K562 (cell line): Measurements from ENCODE around the gene EXOC2. TPM values are rescaled to one million over a fixed set of nuclear protein-coding genes. Genes with fewer than 3 reads are reported as not detected.

Experiments
- ATAC-seq: fragments of 200-7000 bp; cut with Tn5 transposase; 3 replicates; pipeline ENCODE4 v1.9.1; 2020; ENCODE audit warnings: moderate library complexity
- BruUV-seq: library from RNA; stranded (reverse); fragments of 400-500 nt; replicated peaks from 2 replicates; lab custom pipeline; 2021; lab: Mats Ljungman, UMichigan
- CTCF ChIA-PET: fragments of 300-600 bp; formaldehyde crosslinking; extraction: SDS; loops from one replicate; lab custom pipeline; 2021; ENCODE audit warnings: low intra/inter-chr PET ratio; lab: Yijun Ruan, JAX
- POLR2A ChIA-PET: fragments of 300-600, 350-650 bp; sonication (Branson Sonifier 250); formaldehyde crosslinking; extraction: SDS; loops from one replicate; lab custom pipeline; 2021; ENCODE audit warnings: antibody characterized with exemption, inconsistent platforms; lab: Yijun Ruan, JAX
- DNase-seq, 4 experiments: peaks; one replicate each; pipeline versions ENCODE4 v3.0.0 to v3.0.0-alpha.2; 2011 to 2018; ENCODE audit warnings: low spot score in 3 of 4, mixed read lengths in 3 of 4; ENCODE audit errors: extremely low read depth in 1 of 4
- FAIRE-seq: peaks from 2 replicates; lab custom pipeline; 2011; peaks lifted over from hg19 to GRCh38; lab: Jason Lieb, UNC
- H2AFZ ChIP-seq: 2 replicates; pipeline ENCODE4 v1.6.0; 2011; ENCODE audit warnings: low read depth, low read length, control low read depth, inconsistent platforms
- H3K27ac ChIP-seq: fragments of 200-600 bp; 3 replicates; pipeline ENCODE4 v1.8.0; 2011; ENCODE audit warnings: low read depth, mild to moderate bottlenecking, control low read depth, inconsistent platforms, low read length, moderate library complexity, mixed read lengths; ENCODE audit errors: extremely low read depth
- H3K27me3 ChIP-seq, 2 experiments: fragments of 300-600 bp in 1 of 2; 2 replicates in 1 of 2; 3 replicates in 1 of 2; pipeline versions ENCODE4 v1.6.0 to v1.8.0; 2011; ENCODE audit warnings: inconsistent platforms in 2 of 2, low read length in 2 of 2, mild to moderate bottlenecking in 1 of 2, mixed read lengths in 1 of 2, moderate library complexity in 1 of 2; ENCODE audit not compliant: control insufficient read depth in 2 of 2, insufficient read depth in 2 of 2
- H3K36me3 ChIP-seq: fragments of 300-600 bp; 3 replicates; pipeline ENCODE4 v1.8.0; 2011; ENCODE audit warnings: mild to moderate bottlenecking, low read length, inconsistent platforms; ENCODE audit not compliant: control insufficient read depth, insufficient read depth
- H3K4me1 ChIP-seq, 2 experiments: fragments of 200-600 bp in 1 of 2; replicated peaks in 1 of 2; 2 replicates in 1 of 2; 3 replicates in 1 of 2; pipeline versions ENCODE4 v1.5.1 to v1.8.0; 2011; ENCODE audit warnings: inconsistent platforms in 2 of 2, low read length in 2 of 2, mild to moderate bottlenecking in 1 of 2, mixed read lengths in 1 of 2, moderate library complexity in 1 of 2; ENCODE audit not compliant: control insufficient read depth in 2 of 2, insufficient read depth in 2 of 2
- H3K4me2 ChIP-seq: 2 replicates; pipeline ENCODE4 v1.6.1; 2011; ENCODE audit warnings: low read length, control low read depth, inconsistent platforms, mixed read lengths; ENCODE audit not compliant: insufficient read depth
- H3K4me3 ChIP-seq: fragments of 200-600 bp; sonication (generic), shearing (Covaris generic); 2 replicates; pipeline ENCODE4 v1.5.1; 2016; ENCODE audit warnings: control low read depth, inconsistent platforms
- H3K79me2 ChIP-seq: fragments of 200-600 bp; 3 replicates; pipeline ENCODE4 v1.8.0; 2011; ENCODE audit warnings: low read length, inconsistent platforms; ENCODE audit not compliant: control insufficient read depth, insufficient read depth
- H3K9ac ChIP-seq, 2 experiments: 2 replicates each; pipeline versions ENCODE4 v1.6.0 to v1.6.1; 2011; ENCODE audit warnings: low read depth in 2 of 2, low read length in 2 of 2, control low read depth in 1 of 2, inconsistent platforms in 1 of 2, mild to moderate bottlenecking in 1 of 2, mixed read lengths in 1 of 2; ENCODE audit not compliant: insufficient read depth in 1 of 2
- H3K9me1 ChIP-seq: one replicate; pipeline ENCODE4 v1.6.0; 2011; ENCODE audit warnings: inconsistent platforms, mild to moderate bottlenecking, low read length, moderate library complexity; ENCODE audit not compliant: control insufficient read depth, insufficient read depth
- H3K9me3 ChIP-seq: replicated peaks from 2 replicates; pipeline ENCODE4 v1.5.1; 2011; ENCODE audit warnings: low read depth, low read length, inconsistent platforms; ENCODE audit not compliant: control insufficient read depth, insufficient read depth
- H4K20me1 ChIP-seq: replicated peaks from 2 replicates; pipeline ENCODE4 v1.6.1; 2011; ENCODE audit warnings: low read length, inconsistent platforms, mixed read lengths; ENCODE audit not compliant: control insufficient read depth, insufficient read depth
- E2F3 ChIP-seq: fragments of 250-450 bp; sonication (Bioruptor Pico); IDR thresholded peaks from 2 replicates; pipeline ENCODE4 v1.4.0; 2020; ENCODE audit warnings: mild to moderate bottlenecking
- HEY1 ChIP-seq: fragments of 250-450 bp; sonication (Bioruptor Pico); IDR thresholded peaks from 2 replicates; pipeline ENCODE4 v1.5.0; 2020; ENCODE audit warnings: mild to moderate bottlenecking, moderate library complexity, borderline replicate concordance
- PURB ChIP-seq: sonication (generic); formaldehyde crosslinking; IDR thresholded peaks from 2 replicates; pipeline ENCODE4 v1.9.0; 2021; ENCODE audit warnings: low read depth, mild to moderate bottlenecking, missing genetic modification reagents
- SIX5 ChIP-seq, 2 experiments: IDR thresholded peaks; 2 replicates each; pipeline ENCODE4 v1.6.1; 2011; ENCODE audit warnings: low read length in 2 of 2, borderline replicate concordance in 1 of 2, low read depth in 1 of 2, mild to moderate bottlenecking in 1 of 2, moderate library complexity in 1 of 2; ENCODE audit not compliant: insufficient read depth in 1 of 2
- SP2 ChIP-seq: IDR thresholded peaks from 2 replicates; pipeline ENCODE4 v1.6.1; 2011; ENCODE audit warnings: mild to moderate bottlenecking, low read depth, low read length, moderate library complexity; ENCODE audit not compliant: poor library complexity, severe bottlenecking; ENCODE audit errors: extremely low read depth
- SPI1 ChIP-seq: IDR thresholded peaks from 2 replicates; pipeline ENCODE4 v1.6.1; 2011; ENCODE audit warnings: low read depth, low read length, control low read depth, borderline replicate concordance
- ZNF316 ChIP-seq: fragments of 450-650 bp; IDR thresholded peaks from 2 replicates; pipeline ENCODE4 v1.6.1; 2016
- WGBS: fragments of 100-300 bp; shearing (Covaris generic); methylation state at CpG from one replicate; pipeline ENCODE4 v1.1.6; 2016; ENCODE audit warnings: low coverage, mixed read lengths; ENCODE audit not compliant: insufficient coverage; ENCODE audit errors: missing lambda C conversion rate; 5-methylcytosine and 5-hydroxymethylcytosine counted together
- in situ Hi-C: fragments of 300-500 bp; cut with MboI; formaldehyde crosslinking; loops from 4 replicates; pipeline ENCODE4 v1.15.0; 2018; ENCODE audit warnings: inconsistent platforms, mixed read lengths
- intact Hi-C: fragments of 100-400 bp; cut with micrococcal nuclease; formaldehyde crosslinking; loops from 2 replicates; pipeline ENCODE4 v1.14.2; 2022
- polyA plus RNA-seq, 8 experiments: library from polyadenylated mRNA; depleted of rRNA in 4 of 8; stranded (reverse) in 5 of 8; unstranded in 3 of 8; fragments of >200 nt; fragmentation: Nextera tagmentation in 2 of 8; fragmentation: Illumina TruSeq in 1 of 8; extraction: Ambion mirVana in 2 of 8; extraction: Trizol in 1 of 8; gene quantifications; 2 replicates each; pipeline versions ENCODE4 v1.2.1 to v1.2.3, GENCODE V29; 2011 to 2014; ENCODE audit warnings: inconsistent platforms in 1 of 8, missing spikeins in 1 of 8
- total RNA-seq, 7 experiments: library from RNA; depleted of rRNA in 6 of 7; stranded (reverse); fragments of >200 nt in 6 of 7; fragmentation: Illumina TruSeq in 2 of 7; extraction: Trizol in 2 of 7; gene quantifications; 2 replicates each; pipeline versions ENCODE4 v1.2.1 to v1.2.3, GENCODE V29; 2011 to 2021; ENCODE audit warnings: low replicate concordance in 1 of 7
- TF ChIP-seq, protein P1 (sequence below): fragments of 450-650 bp; IDR thresholded peaks from 2 replicates; pipeline ENCODE4 v1.6.1; 2018; ENCODE audit warnings: mild to moderate bottlenecking, low read depth; ENCODE audit not compliant: partially characterized antibody
- TF ChIP-seq, protein P2 (sequence below): fragments of 250-450 bp; sonication (Bioruptor Pico); IDR thresholded peaks from 2 replicates; pipeline ENCODE4 v1.9.0; 2021; ENCODE audit warnings: mild to moderate bottlenecking

The EXOC2 gene
- total and polyA plus RNA-seq, 9 of the 15 experiments (the other 6 are each of a cell fraction or from before 2014, with no cell fraction given) = 12.2 to 30.2 (median 24.2) TPM

GRCh38 chr6:551829-552350, 141.0 kb downstream of the EXOC2 start:
- WGBS = 85% methylated on average over 12 of the region's 12 CpGs
- no TSS peak for BruUV-seq
- FAIRE-seq (no peak), DNase-seq (no peak), ATAC-seq (no peak; the same call in 2 of the 3 replicates)
- POLR2A ChIA-PET = interaction anchor here (1.1 to 1.3 kb wide), 3 partner anchors 9 to 13 kb away, joined by 3 to 5 read pairs (median 4); no protein-coding TSS in a partner anchor
- Histone ChIP-seq H3K9me1 (no peaks in the 10 kb centered on the region), H3K4me1 (no peaks in the 10 kb centered on the region; a peak in 1 of 5 replicates), H3K9ac (no peak overlapping the region), H3K4me3 (no peak overlapping the region), H3K27me3 (no peaks in the 10 kb centered on the region), H2AFZ (no peak overlapping the region), H3K36me3 (peaks cover 13% of the 10 kb centered on the region; the same call in 2 of the 3 replicates), H3K9me3 (no peaks in the 10 kb centered on the region), H3K79me2 (no peaks in the 10 kb centered on the region), H3K4me2 (no peak overlapping the region), H4K20me1 (no peaks in the 10 kb centered on the region), H3K27ac (no peak overlapping the region)
- TF ChIP-seq SP2 = no peak
- TF ChIP-seq, protein P1, sequence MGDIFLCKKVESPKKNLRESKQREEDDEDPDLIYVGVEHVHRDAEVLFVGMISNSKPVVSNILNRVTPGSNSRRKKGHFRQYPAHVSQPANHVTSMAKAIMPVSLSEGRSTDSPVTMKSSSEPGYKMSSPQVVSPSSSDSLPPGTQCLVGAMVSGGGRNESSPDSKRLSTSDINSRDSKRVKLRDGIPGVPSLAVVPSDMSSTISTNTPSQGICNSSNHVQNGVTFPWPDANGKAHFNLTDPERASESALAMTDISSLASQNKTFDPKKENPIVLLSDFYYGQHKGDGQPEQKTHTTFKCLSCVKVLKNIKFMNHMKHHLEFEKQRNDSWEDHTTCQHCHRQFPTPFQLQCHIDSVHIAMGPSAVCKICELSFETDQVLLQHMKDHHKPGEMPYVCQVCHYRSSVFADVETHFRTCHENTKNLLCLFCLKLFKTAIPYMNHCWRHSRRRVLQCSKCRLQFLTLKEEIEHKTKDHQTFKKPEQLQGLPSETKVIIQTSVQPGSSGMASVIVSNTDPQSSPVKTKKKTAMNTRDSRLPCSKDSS = no peak
- no peak for TF ChIP-seq PURB (CRISPR knock-in tag)
- TF ChIP-seq, protein P2, sequence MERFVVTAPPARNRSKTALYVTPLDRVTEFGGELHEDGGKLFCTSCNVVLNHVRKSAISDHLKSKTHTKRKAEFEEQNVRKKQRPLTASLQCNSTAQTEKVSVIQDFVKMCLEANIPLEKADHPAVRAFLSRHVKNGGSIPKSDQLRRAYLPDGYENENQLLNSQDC = no peak
- no peak for TF ChIP-seq HEY1 (CRISPR knock-in tag)
- TF ChIP-seq ZNF316 = no peak
- no peak for TF ChIP-seq E2F3 (CRISPR knock-in tag)
- TF ChIP-seq SIX5 (IDR thresholded peaks at IDR 0.05; ENCODE audit: borderline replicate concordance in 1 of 2, insufficient read depth in 1 of 2, low read depth in 1 of 2, low read length in 2 of 2) = no peak
- no peak for TF ChIP-seq SPI1
- intact Hi-C loops = loop anchor here (2.0 kb wide), 1 partner anchor 363 kb away; no protein-coding TSS in a partner anchor
- CTCF ChIA-PET = no interaction called here
- in situ Hi-C loops = no loop called here
